DOHH2 (cell line): ENCODE results near the gene CDH22.

Experiments used
- EZH2phosphoT487 ChIP-seq: fragments of 200-600 bp; sonication (generic); IDR thresholded peaks from 2 replicates; pipeline ENCODE4 v1.6.1; 2017; ENCODE audit warnings: borderline replicate concordance, mild to moderate bottlenecking, antibody characterized with exemption, low read length, moderate library complexity, mixed read lengths
- TF ChIP-seq, protein P1 (sequence below): fragments of 200-600 bp; sonication (generic); IDR thresholded peaks from one replicate; pipeline ENCODE4 v1.5.1; 2014; ENCODE audit warnings: antibody characterized with exemption, mild to moderate bottlenecking, low read depth, low read length; ENCODE audit not compliant: poor library complexity, severe bottlenecking

DNA sequence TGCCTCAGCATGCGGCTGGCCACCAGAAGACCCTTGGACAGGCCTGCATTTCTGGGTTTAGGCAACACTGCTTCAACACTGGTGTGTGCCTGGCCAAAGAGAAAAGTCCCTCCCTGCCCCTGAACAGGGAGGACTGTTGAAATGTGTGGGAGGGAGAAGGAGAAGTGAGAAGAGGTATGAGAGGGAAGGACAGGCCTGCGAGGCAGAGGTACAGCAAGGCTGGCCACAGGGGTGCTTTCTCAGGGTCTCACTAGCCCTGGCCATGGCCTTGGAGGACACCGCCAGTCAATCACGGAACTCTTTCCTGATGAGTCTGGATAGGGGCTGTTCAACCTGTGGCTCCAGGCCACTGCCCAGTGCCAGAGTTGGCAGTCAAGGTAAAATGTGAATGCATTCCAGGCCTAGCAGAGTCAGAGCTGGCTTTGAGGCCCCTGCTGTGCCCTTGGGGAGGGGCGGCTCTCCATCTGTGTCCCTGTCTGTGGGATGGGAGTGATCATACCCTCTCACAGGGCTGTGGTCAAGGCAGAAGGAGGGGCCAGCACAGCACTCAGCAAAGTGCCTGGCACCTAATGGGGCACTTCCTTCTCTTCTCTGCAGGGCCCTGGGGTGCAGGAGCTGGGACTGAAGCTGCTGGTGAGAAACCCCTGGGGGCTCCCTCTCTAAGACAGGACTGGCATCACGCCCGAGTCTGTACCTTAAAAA lies 43.2 kb upstream of the CDH22 start:
- TF ChIP-seq, protein P1, sequence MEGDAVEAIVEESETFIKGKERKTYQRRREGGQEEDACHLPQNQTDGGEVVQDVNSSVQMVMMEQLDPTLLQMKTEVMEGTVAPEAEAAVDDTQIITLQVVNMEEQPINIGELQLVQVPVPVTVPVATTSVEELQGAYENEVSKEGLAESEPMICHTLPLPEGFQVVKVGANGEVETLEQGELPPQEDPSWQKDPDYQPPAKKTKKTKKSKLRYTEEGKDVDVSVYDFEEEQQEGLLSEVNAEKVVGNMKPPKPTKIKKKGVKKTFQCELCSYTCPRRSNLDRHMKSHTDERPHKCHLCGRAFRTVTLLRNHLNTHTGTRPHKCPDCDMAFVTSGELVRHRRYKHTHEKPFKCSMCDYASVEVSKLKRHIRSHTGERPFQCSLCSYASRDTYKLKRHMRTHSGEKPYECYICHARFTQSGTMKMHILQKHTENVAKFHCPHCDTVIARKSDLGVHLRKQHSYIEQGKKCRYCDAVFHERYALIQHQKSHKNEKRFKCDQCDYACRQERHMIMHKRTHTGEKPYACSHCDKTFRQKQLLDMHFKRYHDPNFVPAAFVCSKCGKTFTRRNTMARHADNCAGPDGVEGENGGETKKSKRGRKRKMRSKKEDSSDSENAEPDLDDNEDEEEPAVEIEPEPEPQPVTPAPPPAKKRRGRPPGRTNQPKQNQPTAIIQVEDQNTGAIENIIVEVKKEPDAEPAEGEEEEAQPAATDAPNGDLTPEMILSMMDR = no peak
- TF ChIP-seq EZH2phosphoT487 = no peak
